Lung (tissue), 12 donors: Measurements from ENCODE around the gene CACNG5. TPM values are rescaled to one million over a fixed set of nuclear protein-coding genes. Genes with fewer than 3 reads are reported as not detected.

ENCODE experiments used
- ATAC-seq: fragments of 200-7000 bp; cut with Tn5 transposase; one replicate; pipeline ENCODE4 v1.9.1; 2020; ENCODE audit warnings: moderate number of reproducible peaks; ENCODE audit not compliant: insufficient read depth, low FRiP score
- DNase-seq, 3 donors: peaks; one replicate each; pipeline ENCODE4 v3.0.0-alpha.2; 2013 to 2017
- H3K27ac ChIP-seq, 2 donors: one replicate each; pipeline ENCODE4 v1.5.1; 2013; ENCODE audit warnings: mild to moderate bottlenecking in 2 of 2, moderate library complexity in 2 of 2, control low read depth in 1 of 2, inconsistent platforms in 1 of 2, low read depth in 1 of 2, low read length in 1 of 2
- H3K27me3 ChIP-seq, 3 donors: one replicate each; pipeline ENCODE4 v1.5.1; 2013; ENCODE audit warnings: low read length in 2 of 3; ENCODE audit not compliant: control insufficient read depth in 3 of 3, insufficient read depth in 3 of 3
- H3K36me3 ChIP-seq, 4 donors: one replicate each; pipeline ENCODE4 v1.5.1; 2013; ENCODE audit warnings: low read length in 4 of 4, mild to moderate bottlenecking in 1 of 4, moderate library complexity in 1 of 4; ENCODE audit not compliant: control insufficient read depth in 4 of 4, insufficient read depth in 4 of 4
- H3K4me1 ChIP-seq, 5 donors: one replicate each; pipeline ENCODE4 v1.5.1; 2013; ENCODE audit warnings: low read length in 5 of 5, mild to moderate bottlenecking in 2 of 5, moderate library complexity in 1 of 5; ENCODE audit not compliant: control insufficient read depth in 5 of 5, insufficient read depth in 5 of 5
- H3K4me3 ChIP-seq: one replicate; pipeline ENCODE4 v1.5.1; 2013; ENCODE audit warnings: mild to moderate bottlenecking, control low read depth, moderate library complexity
- H3K9ac ChIP-seq, 2 donors: one replicate each; pipeline ENCODE4 v1.5.1; 2013; ENCODE audit warnings: low read length in 2 of 2, control low read depth in 1 of 2; ENCODE audit not compliant: insufficient read depth in 1 of 2
- H3K9me3 ChIP-seq, 4 donors: one replicate each; pipeline ENCODE4 v1.5.1; 2013; ENCODE audit warnings: low read length in 3 of 4, mild to moderate bottlenecking in 1 of 4, moderate library complexity in 1 of 4; ENCODE audit not compliant: control insufficient read depth in 4 of 4, insufficient read depth in 3 of 4
- CTCF ChIP-seq: IDR thresholded peaks from 2 replicates; pipeline ENCODE4 v1.5.1; 2012; ENCODE audit warnings: mild to moderate bottlenecking; ENCODE audit errors: control extremely low read depth, extremely low read depth
- WGBS, 2 donors: extraction: QIAGEN DNeasy Blood & Tissue Kit; methylation state at CpG; one replicate each; pipeline ENCODE4 v1.1.7; 2013; 5-methylcytosine and 5-hydroxymethylcytosine counted together
- polyA plus RNA-seq, 2 donors: library from polyadenylated mRNA; stranded (reverse); fragments of 200-250 nt; gene quantifications; one replicate each; pipeline ENCODE4 v1.2.1, GENCODE V29; 2013
- total RNA-seq, 2 donors: library from RNA; depleted of rRNA in 1 of 2; stranded (reverse); fragments of >200 nt in 1 of 2; gene quantifications; one replicate each; pipeline ENCODE4 v1.2.1, GENCODE V29; 2014 to 2021
- donor health status: control.
- donor health status: control.
- donor health status: Bipolar disorder and iron deficiency.
- donor health status: healthy.
- donor health status: DM: yes; HTN: yes; CAD: no.

CACNG5 gene
- total and polyA plus RNA-seq, 4 donors: not detected

GRCh38 chr17:66831383-66832210, 3.3 kb upstream of the CACNG5 start:
- DNase-seq (no peak), ATAC-seq (no peak)
- H3K36me3 ChIP-seq: no peaks in the 10 kb centered on the region
- no peak overlapping the region for H3K4me3 ChIP-seq
- H3K9ac ChIP-seq: no peak overlapping the region
- WGBS, 2 donors: 80 to 86% methylated on average over 14 of the region's 14 CpGs
- no peak overlapping the region for H3K27ac ChIP-seq
- H3K4me1 ChIP-seq: peaks cover 0 to 11% (median 3%) of the 10 kb centered on the region in 5 donors
- no peak for TF ChIP-seq CTCF
- H3K9me3 ChIP-seq: no peaks in the 10 kb centered on the region
- peaks cover 10 to 28% (median 26%) of the 10 kb centered on the region in 3 donors for H3K27me3 ChIP-seq

DNA sequence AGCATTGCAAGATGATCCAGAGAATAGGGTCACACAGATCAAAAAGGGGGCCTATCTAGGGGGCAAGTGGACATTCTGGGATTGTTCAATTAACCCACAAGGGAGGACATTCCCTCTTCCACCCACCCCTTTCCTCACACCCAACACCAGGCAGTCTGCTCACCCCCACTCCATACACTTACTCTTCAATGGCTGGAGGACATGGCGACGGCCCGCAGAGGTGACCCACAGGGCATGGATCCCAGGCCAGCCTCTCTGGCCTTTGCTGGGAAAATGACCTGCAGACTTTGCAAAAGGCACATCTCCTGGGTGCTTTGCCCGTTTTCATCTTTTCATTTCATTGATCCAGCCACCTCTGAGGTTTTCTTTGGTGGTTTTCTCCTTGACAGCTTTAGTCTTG, 1.7 kb upstream of the CACNG5 start:
- Histone ChIP-seq H3K27ac (no peak overlapping the region), H3K4me3 (no peak overlapping the region), H3K9me3 (no peaks in the 10 kb centered on the region), H3K9ac (no peak overlapping the region), H3K4me1 (peaks cover 0 to 11% (median 3%) of the 10 kb centered on the region in 5 donors), H3K27me3 (peaks cover 10 to 33% (median 30%) of the 10 kb centered on the region in 3 donors), H3K36me3 (no peaks in the 10 kb centered on the region)
- ATAC-seq (no peak), DNase-seq (no peak)
- TF ChIP-seq CTCF: no peak
- 82 to 88% methylated on average over 4 of the region's 4 CpGs for WGBS, 2 donors

- DNase-seq: no peak
- WGBS, 2 donors: 38 to 39% methylated on average over 7 of the region's 7 CpGs
- H3K9ac ChIP-seq: no peak overlapping the region
- no peak for TF ChIP-seq CTCF
- no peak overlapping the region for H3K27ac ChIP-seq
- H3K27me3 ChIP-seq: peaks cover 10 to 33% (median 30%) of the 10 kb centered on the region in 3 donors
- no peak for ATAC-seq
- H3K4me3 ChIP-seq: no peak overlapping the region
- peaks cover 0 to 7% (median 0%) of the 10 kb centered on the region in 5 donors for H3K4me1 ChIP-seq
- no peaks in the 10 kb centered on the region for H3K36me3 ChIP-seq
- H3K9me3 ChIP-seq: no peaks in the 10 kb centered on the region
Observed at GRCh38 chr17:66834426-66834918, 445 bp upstream of the CACNG5 start.
